ENCODE data around the gene SPAG5. TPM values are rescaled to one million over a fixed set of nuclear protein-coding genes. Genes with fewer than 3 reads are reported as not detected.

The SPAG5 gene
- total RNA-seq, 4 donors from 2014 or later = 5.7 to 13.5 (median 7.0) TPM

DNA sequence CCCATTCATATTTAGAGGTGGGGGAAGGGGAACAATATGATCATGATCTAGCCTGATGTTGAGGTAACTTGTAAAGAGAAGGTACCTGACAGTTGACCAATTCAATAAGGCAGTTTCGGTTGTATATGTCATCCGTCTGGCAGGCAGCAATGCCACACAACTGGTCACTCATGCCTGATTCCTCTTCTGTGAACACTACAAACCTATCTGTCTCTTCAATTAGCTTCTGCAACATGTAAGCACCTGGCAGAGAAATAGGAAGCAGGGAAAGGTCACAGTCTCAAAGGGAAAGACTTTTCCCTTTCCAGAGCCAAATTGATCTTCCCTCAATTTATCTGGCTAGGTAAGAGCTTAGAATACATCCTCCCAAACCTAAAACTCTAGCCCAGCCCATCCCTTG lies 25.3 kb upstream of the SPAG5 start:
- peaks cover 93% of the 10 kb centered on the region for H3K36me3 ChIP-seq
- DNase-seq (ENCODE audit: low spot score in 2 of 2) = no peak
- H3K4me3 ChIP-seq = no peak overlapping the region
- no peak overlapping the region for H3K27ac ChIP-seq
- no peaks in the 10 kb centered on the region for H3K27me3 ChIP-seq
- WGBS = 98% methylated on average over 2 of the region's 2 CpGs
- no peaks in the 10 kb centered on the region for H3K9me3 ChIP-seq
- no peak for TF ChIP-seq EP300 (IDR thresholded peaks at IDR 0.05)
- TF ChIP-seq, protein P1, sequence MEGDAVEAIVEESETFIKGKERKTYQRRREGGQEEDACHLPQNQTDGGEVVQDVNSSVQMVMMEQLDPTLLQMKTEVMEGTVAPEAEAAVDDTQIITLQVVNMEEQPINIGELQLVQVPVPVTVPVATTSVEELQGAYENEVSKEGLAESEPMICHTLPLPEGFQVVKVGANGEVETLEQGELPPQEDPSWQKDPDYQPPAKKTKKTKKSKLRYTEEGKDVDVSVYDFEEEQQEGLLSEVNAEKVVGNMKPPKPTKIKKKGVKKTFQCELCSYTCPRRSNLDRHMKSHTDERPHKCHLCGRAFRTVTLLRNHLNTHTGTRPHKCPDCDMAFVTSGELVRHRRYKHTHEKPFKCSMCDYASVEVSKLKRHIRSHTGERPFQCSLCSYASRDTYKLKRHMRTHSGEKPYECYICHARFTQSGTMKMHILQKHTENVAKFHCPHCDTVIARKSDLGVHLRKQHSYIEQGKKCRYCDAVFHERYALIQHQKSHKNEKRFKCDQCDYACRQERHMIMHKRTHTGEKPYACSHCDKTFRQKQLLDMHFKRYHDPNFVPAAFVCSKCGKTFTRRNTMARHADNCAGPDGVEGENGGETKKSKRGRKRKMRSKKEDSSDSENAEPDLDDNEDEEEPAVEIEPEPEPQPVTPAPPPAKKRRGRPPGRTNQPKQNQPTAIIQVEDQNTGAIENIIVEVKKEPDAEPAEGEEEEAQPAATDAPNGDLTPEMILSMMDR (IDR thresholded peaks at IDR 0.05) = no peak
- TF ChIP-seq POLR2AphosphoS5 (IDR thresholded peaks at IDR 0.05) = no peak
- TF ChIP-seq POLR2A (IDR thresholded peaks at IDR 0.05) = no peak
- H3K4me1 ChIP-seq = no peaks in the 10 kb centered on the region

DNA sequence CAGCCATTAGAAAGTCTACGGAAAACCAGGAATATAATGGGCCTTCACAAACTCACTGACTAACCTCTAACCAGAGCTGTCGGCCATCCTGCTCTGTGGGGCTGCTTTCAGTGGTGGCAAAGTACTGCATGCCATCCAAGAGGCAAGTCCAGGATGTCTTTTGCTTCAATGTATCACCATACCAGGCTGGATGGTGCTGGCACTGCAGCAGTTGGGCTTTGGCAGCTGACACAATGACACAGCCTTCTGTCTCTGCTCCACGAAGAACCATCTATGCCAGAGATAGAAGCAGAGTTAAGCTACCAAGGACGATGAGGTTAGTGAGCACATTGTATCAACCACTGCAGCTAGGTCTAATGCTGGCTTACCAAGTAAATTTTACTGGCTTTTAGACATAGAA lies 24.9 kb upstream of the SPAG5 start:
- DNase-seq (ENCODE audit: low spot score in 2 of 2) = no peak
- TF ChIP-seq EP300 (IDR thresholded peaks at IDR 0.05) = no peak
- no peak for TF ChIP-seq POLR2A (IDR thresholded peaks at IDR 0.05)
- TF ChIP-seq POLR2AphosphoS5 (IDR thresholded peaks at IDR 0.05) = no peak
- TF ChIP-seq, protein P1 (IDR thresholded peaks at IDR 0.05) = no peak
- WGBS = 88% methylated on average over 4 of the region's 4 CpGs
- Histone ChIP-seq H3K36me3 (peaks cover 93% of the 10 kb centered on the region), H3K4me1 (no peaks in the 10 kb centered on the region), H3K27me3 (no peaks in the 10 kb centered on the region), H3K9me3 (no peaks in the 10 kb centered on the region), H3K4me3 (no peak overlapping the region), H3K27ac (no peak overlapping the region)

DNA sequence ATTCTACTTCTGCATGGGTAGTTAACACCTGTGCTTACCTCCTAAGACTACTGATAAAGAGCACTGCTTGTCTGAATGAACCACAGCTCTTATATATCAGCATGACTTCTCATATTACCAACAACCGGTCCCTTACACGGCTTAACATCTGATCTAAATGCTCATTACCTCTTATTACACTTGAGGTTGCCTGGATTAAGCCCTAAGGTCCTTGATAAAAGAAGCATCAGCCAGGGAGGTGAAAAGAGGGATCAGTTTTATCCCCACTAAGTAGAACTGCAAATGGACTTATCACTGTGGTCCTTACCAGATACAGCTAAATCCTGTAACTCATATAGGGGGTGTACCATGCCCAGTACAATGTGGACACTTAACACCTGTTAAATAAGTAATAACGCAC lies 23.4 kb upstream of the SPAG5 start:
- H3K9me3 ChIP-seq = no peaks in the 10 kb centered on the region
- peaks cover 94% of the 10 kb centered on the region for H3K36me3 ChIP-seq
- WGBS = 95% methylated on average over 3 of the region's 3 CpGs
- no peak overlapping the region for H3K27ac ChIP-seq
- no peak overlapping the region for H3K4me3 ChIP-seq
- H3K4me1 ChIP-seq = no peaks in the 10 kb centered on the region
- DNase-seq (ENCODE audit: low spot score in 2 of 2) = no peak
- no peak for TF ChIP-seq EP300 (IDR thresholded peaks at IDR 0.05)
- no peak for TF ChIP-seq POLR2A (IDR thresholded peaks at IDR 0.05)
- TF ChIP-seq, protein P1 (IDR thresholded peaks at IDR 0.05) = no peak
- TF ChIP-seq POLR2AphosphoS5 (IDR thresholded peaks at IDR 0.05) = no peak
- H3K27me3 ChIP-seq = no peaks in the 10 kb centered on the region

DNA sequence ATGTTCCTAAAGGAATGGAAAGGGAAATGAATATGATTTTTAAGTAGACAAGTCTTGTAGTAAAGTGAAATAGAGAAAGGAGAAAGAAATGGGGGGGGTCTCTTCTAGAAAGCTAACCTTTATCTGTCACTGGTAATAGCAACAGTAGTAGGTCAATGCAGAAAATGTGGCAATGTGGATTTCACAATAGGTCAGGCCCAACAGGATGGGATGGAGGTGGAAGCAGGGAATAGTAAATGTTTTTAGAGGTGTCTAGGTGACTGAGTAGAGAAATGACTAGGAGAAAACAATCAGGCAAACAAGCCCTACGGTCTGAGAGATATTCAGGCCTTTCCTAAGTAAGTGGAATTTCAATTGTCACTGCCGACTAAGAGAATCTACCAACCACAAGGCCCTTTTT lies 21.2 kb upstream of the SPAG5 start:
- Histone ChIP-seq H3K4me3 (no peak overlapping the region), H3K27ac (no peak overlapping the region), H3K9me3 (no peaks in the 10 kb centered on the region), H3K4me1 (no peaks in the 10 kb centered on the region), H3K36me3 (peaks cover 100% of the 10 kb centered on the region), H3K27me3 (no peaks in the 10 kb centered on the region)
- no peak for DNase-seq (ENCODE audit: low spot score in 2 of 2)
- WGBS = 86% methylated on average over 2 of the region's 2 CpGs
- TF ChIP-seq, protein P1 (IDR thresholded peaks at IDR 0.05) = no peak
- TF ChIP-seq EP300 (IDR thresholded peaks at IDR 0.05) = no peak
- TF ChIP-seq POLR2A (IDR thresholded peaks at IDR 0.05) = no peak
- TF ChIP-seq POLR2AphosphoS5 (IDR thresholded peaks at IDR 0.05) = no peak

DNA sequence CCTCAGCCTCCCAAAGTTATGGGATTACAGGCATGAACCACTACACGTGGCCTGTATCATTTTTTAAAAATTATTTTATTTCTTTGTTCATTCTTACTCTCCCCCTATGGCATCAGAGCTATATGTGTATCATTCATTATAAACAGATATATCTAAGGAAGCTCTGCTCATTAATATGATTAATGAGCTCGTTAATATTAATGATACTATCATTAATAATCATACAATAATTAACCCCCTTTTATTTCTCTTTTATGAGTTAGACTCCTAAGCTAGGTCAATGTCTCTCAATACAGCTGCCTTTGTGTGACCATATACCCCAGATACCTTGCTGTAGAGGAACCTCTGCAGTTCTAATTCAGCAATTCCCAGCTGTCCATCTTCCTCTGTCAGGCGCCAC lies 19.6 kb upstream of the SPAG5 start:
- 94% methylated on average over 3 of the region's 3 CpGs for WGBS
- Histone ChIP-seq H3K27ac (no peak overlapping the region), H3K4me1 (peaks cover 6% of the 10 kb centered on the region), H3K36me3 (peaks cover 100% of the 10 kb centered on the region), H3K4me3 (no peak overlapping the region), H3K27me3 (no peaks in the 10 kb centered on the region), H3K9me3 (no peaks in the 10 kb centered on the region)
- no peak for DNase-seq (ENCODE audit: low spot score in 2 of 2)
- TF ChIP-seq POLR2AphosphoS5 (IDR thresholded peaks at IDR 0.05) (no peak), POLR2A (IDR thresholded peaks at IDR 0.05) (no peak), EP300 (IDR thresholded peaks at IDR 0.05) (no peak)
- TF ChIP-seq, protein P1 (IDR thresholded peaks at IDR 0.05) = no peak

Data from suprapubic skin (tissue), 4 donors.